Endodermal cell (in vitro differentiated cells): ENCODE data around the gene ITGB1. TPM values are rescaled to one million over a fixed set of nuclear protein-coding genes. Genes with fewer than 3 reads are reported as not detected.

Experiments
- DNase-seq: peaks from one replicate; pipeline ENCODE4 v3.0.0-alpha.2; 2017
- H3K27ac ChIP-seq: 2 replicates; pipeline ENCODE4 v1.5.1; 2013; ENCODE audit warnings: mild to moderate bottlenecking, low read depth, low read length, moderate library complexity
- H3K27me3 ChIP-seq: 2 replicates; pipeline ENCODE4 v1.6.1; 2013; ENCODE audit warnings: mild to moderate bottlenecking, low read length, moderate library complexity; ENCODE audit not compliant: insufficient read depth, control insufficient read depth, poor library complexity, severe bottlenecking
- H3K36me3 ChIP-seq: 2 replicates; pipeline ENCODE4 v1.7.0; 2013; ENCODE audit warnings: mild to moderate bottlenecking, low read length, moderate library complexity; ENCODE audit not compliant: control insufficient read depth, insufficient read depth
- H3K4me1 ChIP-seq: one replicate; pipeline ENCODE4 v1.7.0; 2013; ENCODE audit warnings: low read length; ENCODE audit not compliant: control insufficient read depth, insufficient read depth
- H3K4me3 ChIP-seq: 2 replicates; pipeline ENCODE4 v1.5.1; 2013; ENCODE audit warnings: mild to moderate bottlenecking, low read length, moderate library complexity
- H3K9ac ChIP-seq: 2 replicates; pipeline ENCODE4 v1.6.1; 2013; ENCODE audit warnings: mild to moderate bottlenecking, low read length, moderate library complexity; ENCODE audit not compliant: poor library complexity, severe bottlenecking; ENCODE audit errors: extremely low read depth
- H3K9me3 ChIP-seq: 2 replicates; pipeline ENCODE4 v1.6.1; 2013; ENCODE audit warnings: mild to moderate bottlenecking, low read length, moderate library complexity; ENCODE audit not compliant: control insufficient read depth
- H3K27ac Mint-ChIP-seq: 2 replicates; pipeline ENCODE4 v1.8.0; 2020; ENCODE audit warnings: mixed read lengths
- H3K27me3 Mint-ChIP-seq: 2 replicates; pipeline ENCODE4 v1.8.0; 2021; ENCODE audit warnings: mild to moderate bottlenecking, mixed read lengths; ENCODE audit not compliant: insufficient read depth
- H3K36me3 Mint-ChIP-seq: 2 replicates; pipeline ENCODE4 v1.8.0; 2020; ENCODE audit warnings: low read depth, mixed read lengths
- H3K4me1 Mint-ChIP-seq: 2 replicates; pipeline ENCODE4 v1.8.0; 2020; ENCODE audit warnings: mixed read lengths
- H3K4me3 Mint-ChIP-seq: 2 replicates; pipeline ENCODE4 v1.8.0; 2020; ENCODE audit warnings: mild to moderate bottlenecking, moderate library complexity, mixed read lengths
- H3K9me3 Mint-ChIP-seq: 2 replicates; pipeline ENCODE4 v1.8.0; 2020; ENCODE audit warnings: mild to moderate bottlenecking, mixed read lengths
- CTCF ChIP-seq: fragments of 200-600 bp; sonication (generic); conservative IDR thresholded peaks from 2 replicates; pipeline ENCODE4 v1.5.0; 2021; ENCODE audit warnings: antibody characterized with exemption, mild to moderate bottlenecking
- WGBS, 2 experiments: methylation state at CpG; one replicate each; pipeline versions ENCODE4 v1.1.5 to v1.1.7; 2013; ENCODE audit warnings: missing lambda C conversion rate in 2 of 2, mixed read lengths in 1 of 2; ENCODE audit not compliant: insufficient coverage in 1 of 2, insufficient read length in 1 of 2; 5-methylcytosine and 5-hydroxymethylcytosine counted together
- total RNA-seq, 2 donors: library from RNA; stranded (reverse); fragmentation: NEBNext Ultra II Directional in 1 of 2; extraction: Animal tissue kit (Norgen Biotek cat#: 25700) in 1 of 2; gene quantifications; 2 replicates in 1 of 2; 3 replicates in 1 of 2; pipeline ENCODE4 v1.2.1, GENCODE V29; 2021

ITGB1 gene
- total RNA-seq, 2 donors from 2014 or later: 239 to 285 TPM

GRCh38 chr10:32947586-32947985 is 10.4 kb downstream of the ITGB1 start:
- Histone ChIP-seq H3K9ac (no peak overlapping the region), H3K4me3 (no peak overlapping the region), H3K36me3 (no peaks in the 10 kb centered on the region), H3K9me3 (no peaks in the 10 kb centered on the region), H3K4me1 (peaks cover 22% of the 10 kb centered on the region), H3K27ac (no peak overlapping the region), H3K27me3 (no peaks in the 10 kb centered on the region)
- TF ChIP-seq CTCF: no peak
- Mint-ChIP-seq H3K9me3 (no peaks in the 10 kb centered on the region), H3K27ac (no peak overlapping the region), H3K4me3 (no peak overlapping the region), H3K27me3 (no peaks in the 10 kb centered on the region), H3K36me3 (no peaks in the 10 kb centered on the region), H3K4me1 (peaks cover 61% of the 10 kb centered on the region)
- WGBS, 2 experiments: 94 to 95% methylated on average over 3 to 5 of the region's 5 CpGs
- no peak for DNase-seq

- Histone ChIP-seq H3K4me1 (peaks cover 15% of the 10 kb centered on the region), H3K4me3 (no peak overlapping the region), H3K9me3 (no peaks in the 10 kb centered on the region), H3K27me3 (no peaks in the 10 kb centered on the region), H3K27ac (no peak overlapping the region), H3K36me3 (no peaks in the 10 kb centered on the region), H3K9ac (no peak overlapping the region)
- H3K27me3 Mint-ChIP-seq: no peaks in the 10 kb centered on the region
- DNase-seq: no peak
- H3K4me1 Mint-ChIP-seq: peaks cover 54% of the 10 kb centered on the region
- no peak overlapping the region for H3K4me3 Mint-ChIP-seq
- no peak overlapping the region for H3K27ac Mint-ChIP-seq
- H3K9me3 Mint-ChIP-seq: no peaks in the 10 kb centered on the region
- TF ChIP-seq CTCF: no peak
- H3K36me3 Mint-ChIP-seq: no peaks in the 10 kb centered on the region
- WGBS, 2 experiments: 96 to 100% methylated on average over 2 of the region's 2 CpGs
Measured at GRCh38 chr10:32946108-32946507, 11.9 kb downstream of the ITGB1 start.

- no peaks in the 10 kb centered on the region for H3K9me3 Mint-ChIP-seq
- H3K36me3 ChIP-seq: no peaks in the 10 kb centered on the region
- H3K4me1 Mint-ChIP-seq: peaks cover 48% of the 10 kb centered on the region
- 90 to 92% methylated on average over 20 to 24 of the region's 24 CpGs for WGBS, 2 experiments
- peak; percentile 71 for DNase-seq
- no peak overlapping the region for H3K4me3 Mint-ChIP-seq
- no peak for TF ChIP-seq CTCF
- H3K4me1 ChIP-seq: peaks cover 10% of the 10 kb centered on the region
- H3K27ac ChIP-seq: no peak overlapping the region
- H3K27me3 ChIP-seq: no peaks in the 10 kb centered on the region
- H3K9ac ChIP-seq: no peak overlapping the region
- H3K27me3 Mint-ChIP-seq: no peaks in the 10 kb centered on the region
- H3K36me3 Mint-ChIP-seq: no peaks in the 10 kb centered on the region
- H3K4me3 ChIP-seq: no peak overlapping the region
- H3K27ac Mint-ChIP-seq: peak overlapping the region; percentile 31
- no peaks in the 10 kb centered on the region for H3K9me3 ChIP-seq
Measured at GRCh38 chr10:32943854-32944661, 14.0 kb downstream of the ITGB1 start.
